NCI-H2196 (cell line): Measurements from ENCODE around the gene RNF181.
"Not testable (repeated sequence)": the region's sequence is repeated elsewhere in the genome, so short reads cannot be mapped to it uniquely, and the experiment has no call there.

Experiments
- DNase-seq: peaks from one replicate; lab custom pipeline; 2025; ENCODE audit not compliant: unreplicated experiment; lab: John Stamatoyannopoulos, UW

Gene RNF181

GRCh38 chr2:85577063-85577385, 18.5 kb upstream of the RNF181 start:
- no peak for DNase-seq

GRCh38 chr2:85577386-85578242, 17.9 kb upstream of the RNF181 start, which contains the start of gene VAMP8:
TSS of gene VAMP8 (plus strand) at chr2:85577586. CDS start at chr2:85577647, 61 bp downstream.
- no peak for DNase-seq

- DNase-seq = no peak
Observed at GRCh38 chr2:85578243-85579180, 17.0 kb upstream of the RNF181 start.

GRCh38 chr2:85579266-85579935, 16.1 kb upstream of the RNF181 start:
- no peak for DNase-seq

- DNase-seq = no peak
Observed at GRCh38 chr2:85580206-85580605, 15.3 kb upstream of the RNF181 start.

- no peak for DNase-seq
Observed at GRCh38 chr2:85582492-85582891, 13.1 kb upstream of the RNF181 start.

- DNase-seq = no peak
Observed at GRCh38 chr2:85583667-85584353, 11.7 kb upstream of the RNF181 start.

GRCh38 chr2:85584354-85584856, 11.1 kb upstream of the RNF181 start, which contains the start of gene VAMP5:
TSS of gene VAMP5 (plus strand) at chr2:85584431. CDS start at chr2:85584491, 60 bp downstream.
- DNase-seq = no peak

- no peak for DNase-seq
Observed at GRCh38 chr2:85584857-85585780, 10.4 kb upstream of the RNF181 start.

GRCh38 chr2:85585781-85586105, 9.8 kb upstream of the RNF181 start:
- DNase-seq = no peak

- DNase-seq = no peak
Observed at GRCh38 chr2:85588236-85588635, 7.3 kb upstream of the RNF181 start.

GRCh38 chr2:85588645-85589044, 6.9 kb upstream of the RNF181 start:
- DNase-seq = no peak

GRCh38 chr2:85589181-85589580, 6.4 kb upstream of the RNF181 start:
- no peak for DNase-seq

GRCh38 chr2:85589982-85590791, 5.4 kb upstream of the RNF181 start:
- DNase-seq = no peak

- DNase-seq = no peak
Observed at GRCh38 chr2:85590950-85591349, 4.6 kb upstream of the RNF181 start.

- no peak for DNase-seq
Observed at GRCh38 chr2:85591563-85591962, 4.0 kb upstream of the RNF181 start.

- not testable (repeated sequence) for DNase-seq
Observed at GRCh38 chr2:85592299-85592698, 3.2 kb upstream of the RNF181 start.

GRCh38 chr2:85593023-85593422, 2.5 kb upstream of the RNF181 start:
- DNase-seq = no peak
